GM12873 (cell line): Measurements from ENCODE around the gene SRPK3.

Experiments
- CTCF ChIP-seq: IDR thresholded peaks from 2 replicates; pipeline ENCODE4 v1.5.1; 2012; ENCODE audit warnings: low read depth, mild to moderate bottlenecking, moderate library complexity, low read length, control low read depth; ENCODE audit not compliant: insufficient read depth; ENCODE audit errors: missing control alignments

The SRPK3 gene

DNA sequence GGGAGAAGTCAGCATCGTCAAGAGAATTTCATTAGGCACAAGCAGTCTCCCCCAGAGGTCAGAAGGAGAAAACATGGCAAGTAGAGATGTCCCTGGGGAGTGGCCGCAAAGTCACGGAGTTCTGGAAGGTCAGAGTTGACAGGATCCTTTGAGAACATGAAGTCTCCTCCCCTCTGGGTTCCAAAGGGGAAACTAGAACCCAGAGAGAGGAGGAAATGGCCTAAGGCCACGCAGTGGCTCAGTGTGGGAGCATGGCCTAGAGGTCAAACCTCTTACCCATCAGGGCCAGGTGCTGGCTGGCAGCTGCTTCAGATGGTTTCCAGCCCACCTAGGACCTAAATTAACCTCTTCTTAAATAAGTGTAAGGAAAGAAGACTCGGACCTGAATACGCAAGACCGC, 12.4 kb downstream of the SRPK3 start:
- no peak for TF ChIP-seq CTCF

DNA sequence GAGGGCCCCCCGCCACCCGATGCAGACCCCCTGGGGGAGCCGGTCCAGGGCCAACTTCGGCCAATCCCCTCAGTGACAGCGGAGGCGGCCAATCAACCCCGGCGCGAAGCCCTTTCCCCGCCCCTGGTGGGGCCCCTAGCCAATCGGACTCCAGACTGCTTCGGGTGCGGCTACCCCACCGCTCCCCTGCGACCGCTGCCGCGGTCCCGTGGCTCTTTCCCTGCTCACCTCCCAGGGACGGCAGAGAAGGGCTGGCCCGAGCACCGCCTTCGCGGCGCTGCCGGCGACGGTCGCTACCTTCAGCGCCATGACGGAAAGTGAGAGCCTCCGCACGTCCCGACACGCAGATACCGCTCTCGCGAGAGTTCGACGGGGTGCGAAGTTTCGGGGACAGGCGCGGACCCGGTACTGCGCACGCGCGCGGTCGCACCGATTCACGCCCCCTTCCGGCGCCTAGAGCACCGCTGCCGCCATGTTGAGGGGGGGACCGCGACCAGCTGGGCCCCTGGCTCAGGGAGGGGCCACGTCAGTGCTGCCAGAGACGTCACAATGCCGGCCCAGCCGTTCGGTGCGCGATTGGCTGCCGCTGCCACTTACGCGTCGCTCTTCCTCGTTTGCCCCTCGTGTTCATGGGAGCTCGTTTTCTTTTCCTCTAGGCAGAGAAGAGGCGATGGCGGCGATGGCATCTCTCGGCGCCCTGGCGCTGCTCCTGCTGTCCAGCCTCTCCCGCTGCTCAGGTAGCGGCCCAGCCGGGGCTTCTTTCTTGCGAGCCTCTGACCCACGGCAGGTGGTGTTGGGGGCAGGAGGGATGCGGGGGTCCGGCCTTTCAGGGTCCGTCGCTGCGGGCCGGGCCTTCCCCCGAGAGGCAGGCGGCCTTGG, 13.4 kb downstream of the SRPK3 start, which contains the start of the genes IDH3G and SSR4:
TSS of gene IDH3G (minus strand) at position 358 of the 879 bp plus-strand sequence. CDS start at position 309, 49 bp downstream.
TSS of gene SSR4 (plus strand) at position 651 of the 879 bp plus-strand sequence. CDS start at position 671, 20 bp downstream.
- no peak for TF ChIP-seq CTCF

GRCh38 chrX:153794897-153795816, 14.3 kb downstream of the SRPK3 start:
- no peak for TF ChIP-seq CTCF

DNA sequence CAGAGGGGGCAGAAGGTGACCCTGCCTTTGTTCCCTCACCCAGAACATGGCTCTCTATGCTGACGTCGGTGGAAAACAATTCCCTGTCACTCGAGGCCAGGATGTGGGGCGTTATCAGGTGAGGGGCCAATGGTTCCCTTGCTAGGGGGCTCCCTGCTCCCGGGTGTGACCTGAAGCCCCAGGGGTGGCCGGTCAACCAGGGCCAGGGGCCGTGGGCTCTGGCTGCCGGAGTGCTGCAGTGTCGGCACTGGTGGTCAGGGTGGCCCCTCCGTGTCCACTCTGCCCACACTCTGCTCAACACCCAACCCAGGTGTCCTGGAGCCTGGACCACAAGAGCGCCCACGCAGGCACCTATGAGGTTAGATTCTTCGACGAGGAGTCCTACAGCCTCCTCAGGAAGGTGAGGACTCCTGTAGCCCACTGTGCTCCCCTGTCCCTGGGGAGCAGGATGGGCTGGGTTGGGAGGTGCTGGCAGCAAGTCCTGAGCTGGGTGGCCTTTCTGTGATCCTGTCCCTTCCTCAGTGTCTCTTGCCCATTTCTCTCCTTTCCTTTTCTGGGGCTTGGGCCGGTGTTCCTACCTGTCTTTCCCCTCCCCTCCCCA, 16.7 kb downstream of the SRPK3 start:
- no peak for TF ChIP-seq CTCF

GRCh38 chrX:153799326-153799725, 18.5 kb downstream of the SRPK3 start:
- no peak for TF ChIP-seq CTCF

DNA sequence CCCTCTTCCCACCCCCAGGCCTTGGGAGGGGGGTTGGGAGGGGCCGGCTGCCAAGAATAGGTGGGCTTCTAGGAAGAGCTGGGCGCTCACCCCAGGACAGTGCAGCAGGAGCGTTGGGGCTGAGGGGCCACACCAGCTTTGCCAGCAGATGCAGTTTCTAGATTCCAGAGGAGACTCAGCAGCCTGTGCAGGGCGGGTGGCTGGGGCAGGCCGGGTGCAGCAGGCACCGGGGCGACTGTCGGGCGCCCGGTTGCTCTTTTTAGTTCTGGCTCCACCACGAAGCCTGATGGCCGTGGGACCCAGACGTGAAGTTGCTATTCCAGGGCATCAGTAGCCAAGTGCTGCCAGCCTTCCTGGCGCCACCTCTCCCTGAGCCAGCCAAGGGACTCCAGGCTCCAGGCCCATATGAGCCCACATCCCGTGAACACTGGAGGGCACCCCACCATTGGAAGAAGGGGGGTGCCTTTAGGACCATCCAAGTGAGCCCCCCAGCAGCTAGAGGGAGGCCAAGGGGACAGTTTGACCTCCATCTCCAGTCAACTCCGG, 19.4 kb downstream of the SRPK3 start:
- no peak for TF ChIP-seq CTCF
